H1 (cell line): ENCODE measurements around the gene PRMT5. TPM values are rescaled to one million over a fixed set of nuclear protein-coding genes. Genes with fewer than 3 reads are reported as not detected.

Experiments
- CTCF ChIA-PET: fragments of 300-600 bp; sonication (Branson Sonifier 250); formaldehyde crosslinking; loops from one replicate; lab custom pipeline; 2021; ENCODE audit not compliant: partially characterized antibody; lab: Charles Lee
- POLR2A ChIA-PET: fragments of 300-600 bp; sonication (Branson Sonifier 250); formaldehyde crosslinking; loops from one replicate; lab custom pipeline; 2021; ENCODE audit warnings: inconsistent platforms; ENCODE audit not compliant: partially characterized antibody; lab: Charles Lee
- DNase-seq, 2 experiments: peaks; one replicate each; pipeline versions ENCODE4 v3.0.0 to v3.0.0-alpha.2; 2010 to 2022; ENCODE audit warnings: low spot score in 2 of 2, low read depth in 1 of 2, mixed read lengths in 1 of 2
- FAIRE-seq: peaks from 2 replicates; lab custom pipeline; 2011; peaks lifted over from hg19 to GRCh38; lab: Jason Lieb, UNC
- H2AFZ ChIP-seq: 2 replicates; pipeline ENCODE4 v1.8.1; 2012; ENCODE audit warnings: low read length, inconsistent platforms
- H2AK5ac ChIP-seq: 2 replicates; pipeline ENCODE4 v1.6.1; 2013; ENCODE audit warnings: low read depth, low read length
- H2BK120ac ChIP-seq: replicated peaks from 2 replicates; pipeline ENCODE3; 2013; ENCODE audit warnings: low read depth, low read length, inconsistent platforms
- H2BK12ac ChIP-seq: 2 replicates; pipeline ENCODE4 v1.6.1; 2013; ENCODE audit warnings: low read depth, low read length
- H2BK15ac ChIP-seq: 2 replicates; pipeline ENCODE4 v1.6.1; 2013; ENCODE audit warnings: low read length
- H2BK20ac ChIP-seq: 2 replicates; pipeline ENCODE4 v1.6.1; 2013; ENCODE audit warnings: low read length
- H2BK5ac ChIP-seq: 2 replicates; pipeline ENCODE4 v1.6.1; 2013; ENCODE audit warnings: low read depth, low read length
- H3K14ac ChIP-seq: 2 replicates; pipeline ENCODE4 v1.6.1; 2013; ENCODE audit warnings: inconsistent platforms; ENCODE audit not compliant: insufficient read length
- H3K18ac ChIP-seq: 2 replicates; pipeline ENCODE4 v1.6.1; 2013; ENCODE audit warnings: low read length; ENCODE audit errors: extremely low read depth
- H3K23ac ChIP-seq: 2 replicates; pipeline ENCODE4 v1.6.1; 2013; ENCODE audit warnings: inconsistent platforms; ENCODE audit not compliant: insufficient read length
- H3K23me2 ChIP-seq: 2 replicates; pipeline ENCODE4 v1.6.1; 2013; ENCODE audit warnings: low read depth, low read length
- H3K27ac ChIP-seq: 2 replicates; pipeline ENCODE4 v1.6.1; 2011; ENCODE audit warnings: low read depth, low read length, inconsistent platforms
- H3K27me3 ChIP-seq, 4 experiments: replicated peaks in 1 of 4; 1 replicate in 1 of 4; 2 replicates in 3 of 4; pipeline versions ENCODE4 v1.6.1 to v1.8.1; 2011 to 2013; ENCODE audit warnings: low read length in 3 of 4, mild to moderate bottlenecking in 3 of 4, inconsistent platforms in 2 of 4, mixed read lengths in 2 of 4, moderate library complexity in 1 of 4; ENCODE audit not compliant: control insufficient read depth in 3 of 4, insufficient read depth in 3 of 4; ENCODE audit errors: extremely low read depth in 1 of 4
- H3K36me3 ChIP-seq, 4 experiments: 2 replicates each; pipeline versions ENCODE4 v1.6.1 to v1.8.1; 2011 to 2013; ENCODE audit warnings: mild to moderate bottlenecking in 4 of 4, low read length in 3 of 4, moderate library complexity in 2 of 4, control low read depth in 1 of 4, inconsistent platforms in 1 of 4; ENCODE audit not compliant: insufficient read depth in 4 of 4, control insufficient read depth in 2 of 4
- H3K4ac ChIP-seq: replicated peaks from 2 replicates; pipeline ENCODE3; 2013; ENCODE audit warnings: low read length, low read depth, mixed read lengths, inconsistent platforms; ENCODE audit not compliant: insufficient read length
- H3K4me1 ChIP-seq, 4 experiments: replicated peaks in 1 of 4; 1 replicate in 1 of 4; 2 replicates in 3 of 4; pipeline versions ENCODE4 v1.6.1 to v1.8.1; 2011 to 2013; ENCODE audit warnings: low read length in 3 of 4, inconsistent platforms in 2 of 4, mixed read lengths in 1 of 4; ENCODE audit not compliant: insufficient read depth in 4 of 4, control insufficient read depth in 3 of 4
- H3K4me2 ChIP-seq, 2 experiments: 2 replicates each; pipeline versions ENCODE4 v1.6.1 to v1.8.1; 2011 to 2013; ENCODE audit warnings: low read depth in 2 of 2, low read length in 2 of 2, control low read depth in 1 of 2, inconsistent platforms in 1 of 2, mild to moderate bottlenecking in 1 of 2; ENCODE audit not compliant: insufficient read depth in 1 of 2
- H3K4me3 ChIP-seq, 4 experiments: fragments of 200-600, 300-600 bp in 1 of 4; sonication (generic), shearing (Covaris generic), sonication (Bioruptor Twin) in 1 of 4; 2 replicates each; pipeline versions ENCODE4 v1.5.1 to v1.8.1; 2011 to 2016; ENCODE audit warnings: low read length in 4 of 4, low read depth in 3 of 4, control low read depth in 2 of 4, inconsistent platforms in 2 of 4, mild to moderate bottlenecking in 2 of 4, mixed read lengths in 1 of 4, moderate library complexity in 1 of 4; ENCODE audit not compliant: insufficient read depth in 2 of 4; ENCODE audit errors: extremely low read depth in 1 of 4
- H3K56ac ChIP-seq: replicated peaks from 2 replicates; pipeline ENCODE3; 2013; ENCODE audit warnings: low read depth, mild to moderate bottlenecking, mixed read lengths, low read length, inconsistent platforms; ENCODE audit not compliant: insufficient read length
- H3K79me1 ChIP-seq: 2 replicates; pipeline ENCODE4 v1.6.1; 2013; ENCODE audit warnings: low read depth, low read length, control low read depth
- H3K79me2 ChIP-seq, 2 experiments: 2 replicates each; pipeline versions ENCODE4 v1.6.1 to v1.8.1; 2012 to 2013; ENCODE audit warnings: low read length in 2 of 2, mild to moderate bottlenecking in 2 of 2, inconsistent platforms in 1 of 2; ENCODE audit not compliant: insufficient read depth in 2 of 2, control insufficient read depth in 1 of 2
- H3K9ac ChIP-seq, 4 experiments: replicated peaks in 1 of 4; 1 replicate in 1 of 4; 2 replicates in 3 of 4; pipeline versions ENCODE4 v1.6.1 to v1.8.1; 2011 to 2013; ENCODE audit warnings: low read depth in 3 of 4, low read length in 3 of 4, control low read depth in 2 of 4, mild to moderate bottlenecking in 2 of 4, moderate library complexity in 2 of 4, inconsistent platforms in 1 of 4; ENCODE audit errors: extremely low read depth in 1 of 4
- H3K9me3 ChIP-seq, 2 experiments: 2 replicates each; pipeline versions ENCODE4 v1.6.1 to v1.8.1; 2012 to 2013; ENCODE audit warnings: mild to moderate bottlenecking in 2 of 2, moderate library complexity in 2 of 2, control low read depth in 1 of 2, inconsistent platforms in 1 of 2, low read depth in 1 of 2, low read length in 1 of 2, mixed read lengths in 1 of 2; ENCODE audit not compliant: insufficient read depth in 2 of 2
- H4K20me1 ChIP-seq, 2 experiments: replicated peaks in 1 of 2; 2 replicates each; pipeline versions ENCODE3 to v1.8.1; 2011 to 2013; ENCODE audit warnings: inconsistent platforms in 2 of 2, low read length in 2 of 2, mild to moderate bottlenecking in 1 of 2; ENCODE audit not compliant: insufficient read depth in 2 of 2, control insufficient read depth in 1 of 2
- H4K5ac ChIP-seq: 2 replicates; pipeline ENCODE4 v1.6.1; 2013; ENCODE audit warnings: low read length, low read depth, mixed read lengths, inconsistent platforms; ENCODE audit not compliant: insufficient read length
- H4K8ac ChIP-seq: 2 replicates; pipeline ENCODE4 v1.8.0; 2013; ENCODE audit warnings: mild to moderate bottlenecking, moderate library complexity, low read length, inconsistent platforms; ENCODE audit not compliant: insufficient read depth; ENCODE audit errors: extremely low read depth
- H4K91ac ChIP-seq: replicated peaks from 2 replicates; pipeline ENCODE3; 2013; ENCODE audit warnings: low read length, mixed read lengths, inconsistent platforms; ENCODE audit not compliant: insufficient read length
- KDM4A ChIP-seq: IDR thresholded peaks from one replicate; pipeline ENCODE4 v1.7.1; 2012; ENCODE audit warnings: low read depth, mild to moderate bottlenecking, moderate library complexity, low read length, inconsistent platforms; ENCODE audit not compliant: severe bottlenecking
- WGBS, 2 experiments: shearing (Covaris generic) in 1 of 2; methylation state at CpG; one replicate each; pipeline versions ENCODE4 v1.1.6 to v1.1.7; 2013 to 2015; ENCODE audit warnings: low lambda C conversion rate in 2 of 2, mixed read lengths in 2 of 2, inconsistent platforms in 1 of 2, low coverage in 1 of 2, missing lambda C conversion rate in 1 of 2; ENCODE audit not compliant: insufficient replicate concordance in 2 of 2, insufficient coverage in 1 of 2, insufficient read length in 1 of 2; ENCODE audit errors: extremely low coverage in 1 of 2, missing lambda C conversion rate in 1 of 2; 5-methylcytosine and 5-hydroxymethylcytosine counted together
- polyA plus RNA-seq, 7 experiments: library from polyadenylated mRNA; depleted of rRNA in 3 of 7; stranded (reverse) in 5 of 7; unstranded in 2 of 7; fragments of >200 nt in 5 of 7; fragments of 200-250 nt in 2 of 7; gene quantifications; 1 replicate in 5 of 7; 2 replicates in 1 of 7; 4 replicates in 1 of 7; pipeline versions ENCODE4 v1.2.1 to v1.2.3, GENCODE V29; 2011 to 2013; ENCODE audit warnings: missing spikeins in 2 of 7, mixed read lengths in 2 of 7
- total RNA-seq: library from RNA; stranded (reverse); fragmentation: NEBNext Ultra II Directional; extraction: Animal tissue kit (Norgen Biotek cat#: 25700); gene quantifications from 2 replicates; pipeline ENCODE4 v1.2.1, GENCODE V29; 2021

Gene PRMT5
- total and polyA plus RNA-seq, 2 of the 8 experiments (the other 6 are each of a cell fraction or from before 2014, with no cell fraction given) = 171 to 402 TPM

- Histone ChIP-seq H4K20me1 (no peaks in the 10 kb centered on the region), H2BK20ac (no peak overlapping the region), H3K79me1 (peaks cover 5% of the 10 kb centered on the region; the same call in 1 of the 2 replicates), H3K4me2 (no peak overlapping the region), H3K18ac (no peak overlapping the region), H3K23me2 (peaks cover 9% of the 10 kb centered on the region), H3K9ac (no peak overlapping the region), H3K4ac (no peak overlapping the region), H2AK5ac (no peak overlapping the region), H3K9me3 (no peaks in the 10 kb centered on the region), H4K5ac (no peak overlapping the region), H4K91ac (no peak overlapping the region), H2BK5ac (no peak overlapping the region), H3K56ac (no peak overlapping the region), H2BK12ac (no peak overlapping the region), H3K27me3 (no peaks in the 10 kb centered on the region), H3K4me1 (peaks cover 0 to 3% (median 1%) of the 10 kb centered on the region in 4 experiments; a peak in 3 of 7 replicates), H4K8ac (no peak overlapping the region), H3K79me2 (peaks cover 5 to 17% of the 10 kb centered on the region in 2 experiments), H2AFZ (no peak overlapping the region), H3K27ac (no peak overlapping the region), H3K14ac (no peak overlapping the region), H2BK120ac (no peak overlapping the region), H2BK15ac (no peak overlapping the region), H3K4me3 (no peak overlapping the region), H3K23ac (no peak overlapping the region), H3K36me3 (peaks cover 0 to 3% (median 2%) of the 10 kb centered on the region in 4 experiments; a peak in 4 of 8 replicates)
- DNase-seq = no peak
- ChIA-PET POLR2A (no interaction called here), CTCF (interaction anchor here (3.2 kb wide), 1 partner anchor 54 kb away, joined by 20 read pairs; no protein-coding TSS in a partner anchor)
- FAIRE-seq = no peak
- 85% methylated on average over 3 of the region's 3 CpGs; no CpG with 5 or more reads in 1 of the 2 experiments for WGBS, 2 experiments
- TF ChIP-seq KDM4A = no peak
These were observed 3.0 kb upstream of the PRMT5 start for GRCh38 chr14:22932146-22932545.
